ENCODE measurements around the gene OR1L6.

The OR1L6 gene

DNA sequence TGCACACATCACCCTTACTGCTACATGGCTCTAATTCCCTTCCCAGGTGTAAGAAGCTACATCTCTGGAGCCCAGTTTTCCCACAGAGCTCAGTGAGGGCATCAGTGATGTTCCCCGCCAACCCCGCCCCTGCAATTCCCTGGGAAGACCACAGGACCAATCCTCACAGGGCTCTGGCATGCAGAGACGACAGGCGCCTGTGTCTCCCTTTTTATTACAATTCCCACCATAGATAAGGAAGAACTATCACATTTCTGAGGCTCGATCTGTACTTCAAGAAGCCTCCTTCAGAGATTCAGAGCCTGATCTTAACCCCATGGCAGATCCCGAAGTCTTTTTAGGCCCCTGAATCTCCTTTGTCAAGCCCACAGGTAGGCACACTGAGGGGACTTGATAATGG is at the start of gene OR1L6:
Gene OR1L6, plus strand, starts transcription at position 301 of the 400 bp plus-strand sequence. CDS start 7,545 bp downstream, outside the sequence.
- Mint-ChIP-seq H3K9me3 (peaks cover 41% of the 10 kb centered on the region), H3K4me3 (no peak within 1 kb of the TSS), H3K36me3 (ENCODE audit: low read depth) (no peaks in the 10 kb centered on the region), H3K4me1 (no peaks in the 10 kb centered on the region), H3K27ac (no peak within 1 kb of the TSS), H3K27me3 (ENCODE audit: low read depth, poor library complexity) (peaks cover 10% of the 10 kb centered on the region)
- TF ChIP-seq, protein P1, sequence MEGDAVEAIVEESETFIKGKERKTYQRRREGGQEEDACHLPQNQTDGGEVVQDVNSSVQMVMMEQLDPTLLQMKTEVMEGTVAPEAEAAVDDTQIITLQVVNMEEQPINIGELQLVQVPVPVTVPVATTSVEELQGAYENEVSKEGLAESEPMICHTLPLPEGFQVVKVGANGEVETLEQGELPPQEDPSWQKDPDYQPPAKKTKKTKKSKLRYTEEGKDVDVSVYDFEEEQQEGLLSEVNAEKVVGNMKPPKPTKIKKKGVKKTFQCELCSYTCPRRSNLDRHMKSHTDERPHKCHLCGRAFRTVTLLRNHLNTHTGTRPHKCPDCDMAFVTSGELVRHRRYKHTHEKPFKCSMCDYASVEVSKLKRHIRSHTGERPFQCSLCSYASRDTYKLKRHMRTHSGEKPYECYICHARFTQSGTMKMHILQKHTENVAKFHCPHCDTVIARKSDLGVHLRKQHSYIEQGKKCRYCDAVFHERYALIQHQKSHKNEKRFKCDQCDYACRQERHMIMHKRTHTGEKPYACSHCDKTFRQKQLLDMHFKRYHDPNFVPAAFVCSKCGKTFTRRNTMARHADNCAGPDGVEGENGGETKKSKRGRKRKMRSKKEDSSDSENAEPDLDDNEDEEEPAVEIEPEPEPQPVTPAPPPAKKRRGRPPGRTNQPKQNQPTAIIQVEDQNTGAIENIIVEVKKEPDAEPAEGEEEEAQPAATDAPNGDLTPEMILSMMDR (IDR thresholded peaks at IDR 0.05): no peak
- DNase-seq: no peak

- H3K36me3 Mint-ChIP-seq (ENCODE audit: low read depth): no peaks in the 10 kb centered on the region
- peaks cover 26% of the 10 kb centered on the region for H3K9me3 Mint-ChIP-seq
- no peak for DNase-seq
- TF ChIP-seq, protein P1 (IDR thresholded peaks at IDR 0.05): no peak
- H3K27ac Mint-ChIP-seq: no peak overlapping the region
- peaks cover 5% of the 10 kb centered on the region for H3K27me3 Mint-ChIP-seq (ENCODE audit: low read depth, poor library complexity)
- H3K4me1 Mint-ChIP-seq: no peaks in the 10 kb centered on the region
- no peak overlapping the region for H3K4me3 Mint-ChIP-seq
Measured at GRCh38 chr9:122695696-122696095, 46.4 kb upstream of the OR1L6 start.

DNA sequence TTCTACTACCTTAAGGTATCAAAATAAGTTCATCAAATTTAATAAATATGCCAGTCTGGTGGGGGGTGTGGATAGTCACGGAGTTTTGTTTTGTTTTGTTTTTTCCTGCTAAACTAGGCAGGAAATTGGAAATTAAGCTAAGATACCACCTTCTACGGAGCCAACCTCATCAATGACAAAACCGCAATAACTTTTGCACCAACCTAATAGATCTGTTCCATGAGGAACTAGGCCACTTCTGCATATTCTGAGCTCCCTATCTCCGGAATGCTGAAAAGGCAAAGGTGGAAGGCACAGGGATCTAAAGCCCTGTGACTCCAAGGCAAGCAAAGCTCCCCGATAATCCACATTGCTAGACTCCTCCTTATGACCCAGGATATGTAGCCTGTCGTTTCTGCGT is 24.1 kb upstream of the OR1L6 start:
- no peaks in the 10 kb centered on the region for H3K36me3 Mint-ChIP-seq (ENCODE audit: low read depth)
- TF ChIP-seq, protein P1 (IDR thresholded peaks at IDR 0.05): no peak
- peaks cover 49% of the 10 kb centered on the region for H3K9me3 Mint-ChIP-seq

GRCh38 chr9:122719218-122719617 is 22.9 kb upstream of the OR1L6 start:
- no peak for DNase-seq
- Mint-ChIP-seq H3K36me3 (ENCODE audit: low read depth) (no peaks in the 10 kb centered on the region), H3K9me3 (peaks cover 51% of the 10 kb centered on the region), H3K27ac (no peak overlapping the region), H3K4me3 (no peak overlapping the region), H3K4me1 (no peaks in the 10 kb centered on the region), H3K27me3 (ENCODE audit: low read depth, poor library complexity) (peaks cover 5% of the 10 kb centered on the region)
- TF ChIP-seq, protein P1 (IDR thresholded peaks at IDR 0.05): no peak

More for the DNA sequence above, 24.1 kb upstream of the OR1L6 start:
- Mint-ChIP-seq H3K4me1 (no peaks in the 10 kb centered on the region), H3K27me3 (ENCODE audit: low read depth, poor library complexity) (peaks cover 5% of the 10 kb centered on the region), H3K4me3 (no peak overlapping the region), H3K27ac (no peak overlapping the region)
- no peak for DNase-seq

DNA sequence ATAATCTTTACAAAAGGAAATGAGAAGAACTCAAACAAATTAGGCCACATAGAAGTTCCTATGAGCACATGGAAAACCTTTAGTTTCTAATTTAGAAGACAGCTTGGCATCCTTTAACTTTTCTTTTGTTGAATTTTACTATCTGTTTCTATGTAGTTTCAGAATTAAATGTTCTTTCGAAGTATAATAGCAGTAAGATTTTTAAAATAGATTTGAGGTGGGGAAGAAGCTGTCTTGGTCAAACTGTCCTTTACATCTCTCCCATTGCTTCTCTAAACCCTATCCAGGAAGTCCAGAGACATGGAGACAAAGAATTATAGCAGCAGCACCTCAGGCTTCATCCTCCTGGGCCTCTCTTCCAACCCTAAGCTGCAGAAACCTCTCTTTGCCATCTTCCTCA is 18.4 kb upstream of the OR1L6 start, which contains the start of gene OR1L4:
Gene OR1L4, plus strand, starts transcription at position 301 of the 400 bp plus-strand sequence. Its CDS starts 0 bp downstream, at position 301.
- no peaks in the 10 kb centered on the region for H3K36me3 Mint-ChIP-seq (ENCODE audit: low read depth)
- peaks cover 8% of the 10 kb centered on the region for H3K27me3 Mint-ChIP-seq (ENCODE audit: low read depth, poor library complexity)
- H3K27ac Mint-ChIP-seq: no peak within 1 kb of the TSS
- no peaks in the 10 kb centered on the region for H3K4me1 Mint-ChIP-seq
- no peak within 1 kb of the TSS for H3K4me3 Mint-ChIP-seq
- no peak for DNase-seq
- TF ChIP-seq, protein P1 (IDR thresholded peaks at IDR 0.05): no peak
- H3K9me3 Mint-ChIP-seq: peaks cover 61% of the 10 kb centered on the region

- peaks cover 47% of the 10 kb centered on the region for H3K9me3 Mint-ChIP-seq
- H3K27me3 Mint-ChIP-seq (ENCODE audit: low read depth, poor library complexity): no peaks in the 10 kb centered on the region
- TF ChIP-seq, protein P1 (IDR thresholded peaks at IDR 0.05): no peak
- no peaks in the 10 kb centered on the region for H3K4me1 Mint-ChIP-seq
- no peak overlapping the region for H3K27ac Mint-ChIP-seq
- DNase-seq: no peak
- no peak overlapping the region for H3K4me3 Mint-ChIP-seq
- no peaks in the 10 kb centered on the region for H3K36me3 Mint-ChIP-seq (ENCODE audit: low read depth)
Measured at GRCh38 chr9:122754825-122755224, 12.7 kb downstream of the OR1L6 start.
